ENCODE measurements around the gene SCARB2. TPM values are rescaled to one million over a fixed set of nuclear protein-coding genes. Genes with fewer than 3 reads are reported as not detected.

Gene SCARB2
- total RNA-seq, 1 donor from 2014 or later, result 106 TPM

GRCh38 chr4:76174216-76174615 lies 39.4 kb downstream of the SCARB2 start:
- Mint-ChIP-seq H3K36me3 (peaks cover 32% of the 10 kb centered on the region), H3K4me1 (no peaks in the 10 kb centered on the region), H3K9me3 (no peaks in the 10 kb centered on the region), H3K4me3 (no peak overlapping the region), H3K27ac (no peak overlapping the region), H3K27me3 (ENCODE audit: low read depth) (no peaks in the 10 kb centered on the region)
- no peak for TF ChIP-seq CTCF (IDR thresholded peaks at IDR 0.05; ENCODE audit: unreplicated experiment)
- DNase-seq (ENCODE audit: low spot score in 2 of 2, unreplicated experiment in 2 of 2), result no peak

- H3K4me3 Mint-ChIP-seq, result no peak overlapping the region
- no peaks in the 10 kb centered on the region for H3K4me1 Mint-ChIP-seq
- TF ChIP-seq CTCF (IDR thresholded peaks at IDR 0.05; ENCODE audit: unreplicated experiment), result no peak
- no peak for DNase-seq (ENCODE audit: low spot score in 2 of 2, unreplicated experiment in 2 of 2)
- H3K36me3 Mint-ChIP-seq, result peaks cover 38% of the 10 kb centered on the region
- no peaks in the 10 kb centered on the region for H3K27me3 Mint-ChIP-seq (ENCODE audit: low read depth)
- no peaks in the 10 kb centered on the region for H3K9me3 Mint-ChIP-seq
- no peak overlapping the region for H3K27ac Mint-ChIP-seq
These were observed 44.9 kb downstream of the SCARB2 start for GRCh38 chr4:76168688-76169087.

- no peak for DNase-seq (ENCODE audit: low spot score in 2 of 2, unreplicated experiment in 2 of 2)
- H3K4me3 Mint-ChIP-seq, result no peak overlapping the region
These were observed 47.1 kb downstream of the SCARB2 start for GRCh38 chr4:76166480-76166879.

GRCh38 chr4:76160355-76160754 lies 53.3 kb downstream of the SCARB2 start:
- TF ChIP-seq CTCF (IDR thresholded peaks at IDR 0.05; ENCODE audit: unreplicated experiment), result no peak
- Mint-ChIP-seq H3K27ac (no peak overlapping the region), H3K4me1 (peaks cover 7% of the 10 kb centered on the region), H3K36me3 (peaks cover 46% of the 10 kb centered on the region), H3K27me3 (ENCODE audit: low read depth) (no peaks in the 10 kb centered on the region), H3K4me3 (no peak overlapping the region), H3K9me3 (peaks cover 7% of the 10 kb centered on the region)
- no peak for DNase-seq (ENCODE audit: low spot score in 2 of 2, unreplicated experiment in 2 of 2)

More at GRCh38 chr4:76166480-76166879, 47.1 kb downstream of the SCARB2 start:
- Mint-ChIP-seq H3K4me1 (no peaks in the 10 kb centered on the region), H3K27me3 (ENCODE audit: low read depth) (no peaks in the 10 kb centered on the region), H3K9me3 (no peaks in the 10 kb centered on the region), H3K27ac (no peak overlapping the region), H3K36me3 (peaks cover 41% of the 10 kb centered on the region)
- TF ChIP-seq CTCF (IDR thresholded peaks at IDR 0.05; ENCODE audit: unreplicated experiment), result no peak

- peaks cover 46% of the 10 kb centered on the region for H3K36me3 Mint-ChIP-seq
- no peaks in the 10 kb centered on the region for H3K27me3 Mint-ChIP-seq (ENCODE audit: low read depth)
- peaks cover 14% of the 10 kb centered on the region for H3K9me3 Mint-ChIP-seq
- DNase-seq (ENCODE audit: low spot score in 2 of 2, unreplicated experiment in 2 of 2), result no peak
- TF ChIP-seq CTCF (IDR thresholded peaks at IDR 0.05; ENCODE audit: unreplicated experiment), result no peak
- peaks cover 7% of the 10 kb centered on the region for H3K4me1 Mint-ChIP-seq
- no peak overlapping the region for H3K4me3 Mint-ChIP-seq
- peak overlapping the region; percentile 76 for H3K27ac Mint-ChIP-seq
These were observed 57.0 kb downstream of the SCARB2 start for GRCh38 chr4:76156635-76157034.

GRCh38 chr4:76155979-76156378 lies 57.6 kb downstream of the SCARB2 start:
- Mint-ChIP-seq H3K4me1 (peaks cover 7% of the 10 kb centered on the region), H3K27me3 (ENCODE audit: low read depth) (no peaks in the 10 kb centered on the region), H3K27ac (no peak overlapping the region), H3K9me3 (peaks cover 14% of the 10 kb centered on the region), H3K4me3 (no peak overlapping the region), H3K36me3 (peaks cover 39% of the 10 kb centered on the region)
- TF ChIP-seq CTCF (IDR thresholded peaks at IDR 0.05; ENCODE audit: unreplicated experiment), result no peak
- DNase-seq (ENCODE audit: low spot score in 2 of 2, unreplicated experiment in 2 of 2), result no peak

Data from mesothelial cell of epicardium (in vitro differentiated cells).